DOHH2 (cell line): ENCODE results near the gene RAB8B.

ENCODE experiments used
- H3F3A ChIP-seq: fragments of 200-600 bp; sonication (generic), shearing (Covaris generic); 2 replicates; pipeline ENCODE4 v1.6.0; 2016; ENCODE audit warnings: antibody characterized with exemption, mild to moderate bottlenecking; ENCODE audit not compliant: control insufficient read depth, insufficient read depth
- H3K27ac ChIP-seq: fragments of 200-600 bp; sonication (generic); 2 replicates; pipeline ENCODE4 v1.5.1; 2014; ENCODE audit warnings: low read depth, mild to moderate bottlenecking, low read length, moderate library complexity
- H3K27me3 ChIP-seq: fragments of 200-600 bp; sonication (generic); 2 replicates; pipeline ENCODE4 v1.6.1; 2014; ENCODE audit warnings: mild to moderate bottlenecking, low read length, mixed read lengths; ENCODE audit not compliant: control insufficient read depth
- H3K36me3 ChIP-seq: fragments of 200-600 bp; sonication (generic); 2 replicates; pipeline ENCODE4 v1.6.1; 2014; ENCODE audit warnings: mild to moderate bottlenecking, low read length, moderate library complexity, mixed read lengths; ENCODE audit not compliant: control insufficient read depth
- H3K4me1 ChIP-seq: fragments of 200-600 bp; sonication (generic); 2 replicates; pipeline ENCODE4 v1.6.1; 2014; ENCODE audit warnings: mild to moderate bottlenecking, low read length, mixed read lengths; ENCODE audit not compliant: control insufficient read depth
- H3K4me2 ChIP-seq: fragments of 200-600 bp; sonication (generic); 2 replicates; pipeline ENCODE4 v1.6.0; 2014; ENCODE audit warnings: mild to moderate bottlenecking, low read length, moderate library complexity
- H3K4me3 ChIP-seq: fragments of 200-600 bp; sonication (generic); 2 replicates; pipeline ENCODE4 v1.5.1; 2014; ENCODE audit warnings: mild to moderate bottlenecking, low read length, mixed read lengths
- H3K79me2 ChIP-seq: fragments of 200-600 bp; sonication (generic); 2 replicates; pipeline ENCODE4 v1.6.1; 2014; ENCODE audit warnings: mild to moderate bottlenecking, low read length, mixed read lengths; ENCODE audit not compliant: control insufficient read depth
- H3K9me2 ChIP-seq: fragments of 200-600 bp; sonication (generic); replicated peaks from 2 replicates; pipeline ENCODE4 v1.6.1; 2014; ENCODE audit warnings: mild to moderate bottlenecking, low read length, mixed read lengths; ENCODE audit not compliant: control insufficient read depth
- H3K9me3 ChIP-seq: fragments of 200-600 bp; sonication (generic); 2 replicates; pipeline ENCODE4 v1.6.1; 2014; ENCODE audit warnings: antibody characterized with exemption, low read length, mixed read lengths; ENCODE audit not compliant: control insufficient read depth, insufficient read depth
- H4K20me1 ChIP-seq: fragments of 200-600 bp; sonication (generic); 2 replicates; pipeline ENCODE4 v1.6.0; 2014; ENCODE audit warnings: low read depth, mild to moderate bottlenecking, antibody characterized with exemption, low read length, moderate library complexity; ENCODE audit not compliant: control insufficient read depth, insufficient read depth
- EZH2phosphoT487 ChIP-seq: fragments of 200-600 bp; sonication (generic); IDR thresholded peaks from 2 replicates; pipeline ENCODE4 v1.6.1; 2017; ENCODE audit warnings: borderline replicate concordance, mild to moderate bottlenecking, antibody characterized with exemption, low read length, moderate library complexity, mixed read lengths
- TF ChIP-seq, protein P1 (sequence below): fragments of 200-600 bp; sonication (generic); IDR thresholded peaks from one replicate; pipeline ENCODE4 v1.5.1; 2014; ENCODE audit warnings: antibody characterized with exemption, mild to moderate bottlenecking, low read depth, low read length; ENCODE audit not compliant: poor library complexity, severe bottlenecking

Gene RAB8B

GRCh38 chr15:63172376-63172775 lies 17.0 kb upstream of the RAB8B start:
- no peak overlapping the region for H3K27ac ChIP-seq
- H3K27me3 ChIP-seq = no peaks in the 10 kb centered on the region
- no peak overlapping the region for H3K4me2 ChIP-seq

DNA sequence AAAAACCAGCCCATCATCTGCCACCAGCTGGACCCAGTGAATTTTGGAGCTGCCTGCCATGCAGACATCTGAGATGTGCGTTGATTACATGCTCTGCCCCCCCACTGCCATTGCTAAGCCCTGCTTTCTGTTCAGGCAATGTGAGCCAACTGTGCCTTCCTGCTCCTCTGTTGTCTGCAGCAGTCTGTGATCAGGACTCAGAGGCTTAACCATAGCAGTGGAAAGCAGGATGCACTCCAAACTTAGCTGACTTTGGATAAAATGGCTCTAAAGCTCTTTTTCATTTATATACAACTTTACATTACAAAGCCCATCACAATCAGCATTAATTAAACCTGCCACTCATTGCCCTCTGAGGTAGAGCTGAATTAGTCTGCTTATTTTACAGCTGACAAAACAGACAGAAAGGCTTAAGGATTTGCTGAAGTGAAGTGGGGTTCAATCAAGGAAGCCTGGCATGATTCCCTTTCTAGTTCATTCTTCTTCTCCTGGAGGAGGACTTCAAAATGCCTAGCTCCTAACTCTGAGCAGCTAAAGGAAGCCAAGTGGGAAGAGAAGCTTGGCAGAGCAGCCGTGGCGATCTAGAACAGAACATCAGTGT lies 16.5 kb upstream of the RAB8B start:
- Histone ChIP-seq H3K4me2 (no peak overlapping the region), H4K20me1 (no peaks in the 10 kb centered on the region), H3F3A (no peaks in the 10 kb centered on the region), H3K9me2 (no peaks in the 10 kb centered on the region), H3K27me3 (no peaks in the 10 kb centered on the region), H3K27ac (no peak overlapping the region), H3K4me3 (no peak overlapping the region), H3K4me1 (no peaks in the 10 kb centered on the region), H3K9me3 (no peaks in the 10 kb centered on the region), H3K36me3 (no peaks in the 10 kb centered on the region), H3K79me2 (no peaks in the 10 kb centered on the region)
- TF ChIP-seq EZH2phosphoT487 = no peak
- TF ChIP-seq, protein P1, sequence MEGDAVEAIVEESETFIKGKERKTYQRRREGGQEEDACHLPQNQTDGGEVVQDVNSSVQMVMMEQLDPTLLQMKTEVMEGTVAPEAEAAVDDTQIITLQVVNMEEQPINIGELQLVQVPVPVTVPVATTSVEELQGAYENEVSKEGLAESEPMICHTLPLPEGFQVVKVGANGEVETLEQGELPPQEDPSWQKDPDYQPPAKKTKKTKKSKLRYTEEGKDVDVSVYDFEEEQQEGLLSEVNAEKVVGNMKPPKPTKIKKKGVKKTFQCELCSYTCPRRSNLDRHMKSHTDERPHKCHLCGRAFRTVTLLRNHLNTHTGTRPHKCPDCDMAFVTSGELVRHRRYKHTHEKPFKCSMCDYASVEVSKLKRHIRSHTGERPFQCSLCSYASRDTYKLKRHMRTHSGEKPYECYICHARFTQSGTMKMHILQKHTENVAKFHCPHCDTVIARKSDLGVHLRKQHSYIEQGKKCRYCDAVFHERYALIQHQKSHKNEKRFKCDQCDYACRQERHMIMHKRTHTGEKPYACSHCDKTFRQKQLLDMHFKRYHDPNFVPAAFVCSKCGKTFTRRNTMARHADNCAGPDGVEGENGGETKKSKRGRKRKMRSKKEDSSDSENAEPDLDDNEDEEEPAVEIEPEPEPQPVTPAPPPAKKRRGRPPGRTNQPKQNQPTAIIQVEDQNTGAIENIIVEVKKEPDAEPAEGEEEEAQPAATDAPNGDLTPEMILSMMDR = no peak

More at GRCh38 chr15:63172376-63172775, 17.0 kb upstream of the RAB8B start:
- Histone ChIP-seq H3F3A (no peaks in the 10 kb centered on the region), H4K20me1 (no peaks in the 10 kb centered on the region), H3K4me3 (no peak overlapping the region), H3K9me2 (no peaks in the 10 kb centered on the region), H3K9me3 (no peaks in the 10 kb centered on the region), H3K79me2 (no peaks in the 10 kb centered on the region), H3K36me3 (no peaks in the 10 kb centered on the region), H3K4me1 (no peaks in the 10 kb centered on the region)
- TF ChIP-seq, protein P1 = no peak
- no peak for TF ChIP-seq EZH2phosphoT487

DNA sequence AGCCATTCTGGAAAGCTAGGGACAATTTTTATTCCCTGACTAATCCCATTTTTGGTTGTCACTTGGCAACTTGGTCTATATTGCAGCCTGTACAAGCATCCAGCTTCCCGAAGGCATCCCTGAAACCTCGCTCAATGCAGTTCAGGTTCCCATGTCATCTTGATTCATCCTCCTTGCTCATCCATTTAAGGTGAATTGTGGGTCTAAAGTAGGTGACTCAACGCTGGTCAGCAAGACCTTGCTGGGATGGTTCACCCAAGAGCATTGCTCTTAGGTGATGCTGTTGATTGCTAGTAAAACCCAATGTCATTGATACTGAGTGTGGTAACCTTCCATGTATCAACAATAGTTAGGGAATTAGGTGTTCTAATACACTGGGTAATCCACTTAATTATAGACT lies 13.1 kb upstream of the RAB8B start:
- Histone ChIP-seq H3K36me3 (no peaks in the 10 kb centered on the region), H3K79me2 (no peaks in the 10 kb centered on the region), H3K4me1 (no peaks in the 10 kb centered on the region), H3F3A (no peaks in the 10 kb centered on the region), H3K9me3 (no peaks in the 10 kb centered on the region), H3K4me3 (no peak overlapping the region), H3K27me3 (no peaks in the 10 kb centered on the region; the same call in 1 of the 2 replicates), H4K20me1 (no peaks in the 10 kb centered on the region), H3K27ac (no peak overlapping the region), H3K9me2 (no peaks in the 10 kb centered on the region), H3K4me2 (no peak overlapping the region)
- TF ChIP-seq, protein P1 = no peak
